H9 (cell line): ENCODE measurements around the gene RCOR2. TPM values are rescaled to one million over a fixed set of nuclear protein-coding genes. Genes with fewer than 3 reads are reported as not detected.

ENCODE experiments used
- DNase-seq: peaks from one replicate; pipeline ENCODE4 v3.0.0-alpha.2; 2017
- H2AFZ ChIP-seq: one replicate; pipeline ENCODE4 v1.6.1; 2013; ENCODE audit warnings: mild to moderate bottlenecking, low read length, control low read depth, moderate library complexity
- H2AK5ac ChIP-seq: 2 replicates; pipeline ENCODE4 v1.6.1; 2013; ENCODE audit warnings: low read length, control low read depth, mixed read lengths; ENCODE audit not compliant: insufficient read length
- H2BK120ac ChIP-seq: one replicate; pipeline ENCODE4 v1.6.1; 2013; ENCODE audit warnings: low read depth, mild to moderate bottlenecking, low read length, control low read depth, inconsistent platforms; ENCODE audit not compliant: poor library complexity, severe bottlenecking
- H2BK12ac ChIP-seq: 2 replicates; pipeline ENCODE4 v1.6.1; 2013; ENCODE audit warnings: low read length, control low read depth, mixed read lengths, low read depth; ENCODE audit not compliant: insufficient read length
- H2BK15ac ChIP-seq: 2 replicates; pipeline ENCODE4 v1.6.1; 2013; ENCODE audit warnings: low read depth, low read length, control low read depth
- H2BK20ac ChIP-seq: one replicate; pipeline ENCODE4 v1.6.1; 2013; ENCODE audit warnings: low read depth, mild to moderate bottlenecking, low read length, control low read depth, inconsistent platforms; ENCODE audit not compliant: poor library complexity, severe bottlenecking
- H2BK5ac ChIP-seq: 2 replicates; pipeline ENCODE4 v1.6.1; 2013; ENCODE audit warnings: low read length, control low read depth, mixed read lengths; ENCODE audit not compliant: insufficient read length
- H3K14ac ChIP-seq: 2 replicates; pipeline ENCODE4 v1.6.1; 2013; ENCODE audit warnings: low read length, control low read depth; ENCODE audit not compliant: insufficient read depth
- H3K18ac ChIP-seq: 2 replicates; pipeline ENCODE4 v1.6.1; 2013; ENCODE audit warnings: low read depth, mild to moderate bottlenecking, mixed read lengths, low read length, control low read depth; ENCODE audit not compliant: insufficient read length
- H3K23ac ChIP-seq: 2 replicates; pipeline ENCODE4 v1.6.1; 2013; ENCODE audit warnings: low read length, control low read depth, mixed read lengths, low read depth; ENCODE audit not compliant: insufficient read length
- H3K23me2 ChIP-seq: 2 replicates; pipeline ENCODE4 v1.6.1; 2013; ENCODE audit warnings: low read depth, mild to moderate bottlenecking, mixed read lengths, low read length, control low read depth; ENCODE audit not compliant: insufficient read length, poor library complexity, severe bottlenecking
- H3K27ac ChIP-seq: 2 replicates; pipeline ENCODE4 v1.5.1; 2013; ENCODE audit warnings: low read length, control low read depth, mixed read lengths, low read depth; ENCODE audit not compliant: insufficient read length
- H3K27me3 ChIP-seq: 2 replicates; pipeline ENCODE4 v1.6.1; 2013; ENCODE audit warnings: low read length, control low read depth, inconsistent platforms; ENCODE audit not compliant: insufficient read depth
- H3K4ac ChIP-seq: 2 replicates; pipeline ENCODE4 v1.6.1; 2013; ENCODE audit warnings: low read depth, mild to moderate bottlenecking, control low read depth, inconsistent platforms, low read length, moderate library complexity
- H3K4me1 ChIP-seq: 2 replicates; pipeline ENCODE4 v1.6.1; 2013; ENCODE audit warnings: low read length, control low read depth, inconsistent platforms; ENCODE audit not compliant: insufficient read depth
- H3K4me2 ChIP-seq: 2 replicates; pipeline ENCODE4 v1.6.1; 2013; ENCODE audit warnings: low read length, control low read depth, mixed read lengths; ENCODE audit not compliant: insufficient read length, insufficient read depth
- H3K56ac ChIP-seq: 2 replicates; pipeline ENCODE4 v1.6.1; 2013; ENCODE audit warnings: low read depth, mild to moderate bottlenecking, mixed read lengths, low read length, control low read depth; ENCODE audit not compliant: insufficient read length
- H3K79me1 ChIP-seq: 2 replicates; pipeline ENCODE4 v1.6.1; 2013; ENCODE audit warnings: low read depth, mild to moderate bottlenecking, moderate library complexity, low read length, control low read depth, inconsistent platforms; ENCODE audit not compliant: insufficient read depth, poor library complexity, severe bottlenecking
- H3K79me2 ChIP-seq: 2 replicates; pipeline ENCODE4 v1.6.1; 2013; ENCODE audit warnings: low read length, control low read depth, inconsistent platforms; ENCODE audit not compliant: insufficient read depth
- H3K9ac ChIP-seq: 2 replicates; pipeline ENCODE4 v1.6.1; 2013; ENCODE audit warnings: low read length, control low read depth, mixed read lengths; ENCODE audit not compliant: insufficient read length; ENCODE audit errors: extremely low read depth
- H3K9me3 ChIP-seq: one replicate; pipeline ENCODE4 v1.6.1; 2013; ENCODE audit warnings: low read depth, low read length, inconsistent platforms; ENCODE audit not compliant: control insufficient read depth
- H3T11ph ChIP-seq: one replicate; pipeline ENCODE4 v1.6.1; 2013; ENCODE audit warnings: mild to moderate bottlenecking, low read length, control low read depth, inconsistent platforms
- H4K20me1 ChIP-seq: one replicate; pipeline ENCODE4 v1.6.1; 2013; ENCODE audit not compliant: control insufficient read depth, insufficient read length, insufficient read depth
- H4K5ac ChIP-seq: 2 replicates; pipeline ENCODE4 v1.6.1; 2013; ENCODE audit warnings: low read depth, mild to moderate bottlenecking, mixed read lengths, low read length, control low read depth; ENCODE audit not compliant: insufficient read length
- H4K8ac ChIP-seq: replicated peaks from 2 replicates; pipeline ENCODE4 v1.6.1; 2013; ENCODE audit warnings: low read length, control low read depth, mixed read lengths, low read depth; ENCODE audit not compliant: insufficient read length
- H4K91ac ChIP-seq: 2 replicates; pipeline ENCODE4 v1.6.1; 2013; ENCODE audit warnings: low read depth, mild to moderate bottlenecking, moderate library complexity, mixed read lengths, low read length, control low read depth; ENCODE audit not compliant: insufficient read length
- H3K27ac Mint-ChIP-seq, 3 experiments: 2 replicates in 2 of 3; 3 replicates in 1 of 3; pipeline ENCODE4 v1.8.0; 2020 to 2021; ENCODE audit warnings: mixed read lengths in 3 of 3, mild to moderate bottlenecking in 1 of 3, moderate library complexity in 1 of 3
- H3K27me3 Mint-ChIP-seq: 2 replicates; pipeline ENCODE4 v1.8.0; 2021; ENCODE audit warnings: low read depth, mild to moderate bottlenecking, moderate library complexity, mixed read lengths
- H3K36me3 Mint-ChIP-seq, 3 experiments: 2 replicates in 2 of 3; 3 replicates in 1 of 3; pipeline ENCODE4 v1.8.0; 2020 to 2021; ENCODE audit warnings: low read depth in 3 of 3, mixed read lengths in 3 of 3; ENCODE audit not compliant: insufficient read depth in 1 of 3
- H3K4me1 Mint-ChIP-seq, 2 experiments: 2 replicates each; pipeline ENCODE4 v1.8.0; 2020; ENCODE audit warnings: mixed read lengths in 2 of 2
- H3K4me3 Mint-ChIP-seq, 2 experiments: 2 replicates in 1 of 2; 3 replicates in 1 of 2; pipeline ENCODE4 v1.8.0; 2020 to 2021; ENCODE audit warnings: mild to moderate bottlenecking in 2 of 2, mixed read lengths in 2 of 2, moderate library complexity in 1 of 2
- H3K9me3 Mint-ChIP-seq, 2 experiments: 2 replicates in 1 of 2; 3 replicates in 1 of 2; pipeline ENCODE4 v1.8.0; 2020; ENCODE audit warnings: mild to moderate bottlenecking in 2 of 2, mixed read lengths in 2 of 2, moderate library complexity in 1 of 2
- CTCF ChIP-seq: fragments of 200-600 bp; sonication (generic); conservative IDR thresholded peaks from 3 replicates; pipeline ENCODE4 v1.8.0; 2021; ENCODE audit warnings: antibody characterized with exemption, mild to moderate bottlenecking
- WGBS: extraction: QIAGEN DNeasy Blood & Tissue Kit; methylation state at CpG from one replicate; pipeline ENCODE4 v1.1.7; 2013; ENCODE audit warnings: missing lambda C conversion rate, low lambda C conversion rate, mixed read lengths; ENCODE audit not compliant: insufficient read length; ENCODE audit errors: extremely low coverage; 5-methylcytosine and 5-hydroxymethylcytosine counted together
- total RNA-seq: library from RNA; stranded (reverse); gene quantifications from 2 replicates; pipeline ENCODE4 v1.2.1, GENCODE V29; 2021

RCOR2 gene
- total RNA-seq, 1 experiment from 2014 or later = 118 TPM

DNA sequence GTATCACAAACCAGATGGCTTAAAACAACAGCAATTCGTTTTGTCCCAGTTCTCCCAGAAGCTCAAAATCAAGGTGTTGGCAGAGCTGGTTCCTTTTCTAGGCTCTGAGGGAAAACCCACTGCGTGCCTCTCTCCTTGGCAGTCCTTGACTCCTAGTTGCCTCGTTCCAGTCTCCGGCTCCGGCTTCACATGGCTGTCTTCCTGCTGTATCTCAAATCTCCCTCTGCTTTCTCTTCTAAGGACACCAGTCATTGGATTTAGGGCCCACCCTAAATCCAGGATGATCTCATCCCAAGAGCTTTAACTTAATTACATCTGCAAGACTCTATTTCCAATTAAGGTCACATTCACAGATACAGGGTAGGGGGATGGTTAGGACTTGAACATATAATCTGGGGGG, 12.7 kb upstream of the RCOR2 start:
- no peaks in the 10 kb centered on the region for H3K79me1 ChIP-seq
- H4K20me1 ChIP-seq = no peaks in the 10 kb centered on the region
- no peak overlapping the region for H2AFZ ChIP-seq
- Mint-ChIP-seq H3K36me3 (no peaks in the 10 kb centered on the region), H3K9me3 (no peaks in the 10 kb centered on the region), H3K27me3 (peaks cover 58% of the 10 kb centered on the region), H3K4me1 (peaks cover 6 to 12% of the 10 kb centered on the region in 2 experiments; a peak in 2 of 4 replicates), H3K27ac (no peak overlapping the region), H3K4me3 (no peak overlapping the region)
- no peaks in the 10 kb centered on the region for H3K27me3 ChIP-seq
- no peaks in the 10 kb centered on the region for H3K9me3 ChIP-seq
- DNase-seq = no peak
- no peak overlapping the region for H3K56ac ChIP-seq
- H4K5ac ChIP-seq = no peak overlapping the region
- no peak for TF ChIP-seq CTCF
- H3K9ac ChIP-seq = no peak overlapping the region
- H2AK5ac ChIP-seq = no peak overlapping the region
- no peak overlapping the region for H3K18ac ChIP-seq
- WGBS = no CpG with 5 or more reads among the region's 5 CpGs
- no peaks in the 10 kb centered on the region for H3K79me2 ChIP-seq
- H3K4ac ChIP-seq = no peak overlapping the region
- no peak overlapping the region for H2BK120ac ChIP-seq
- H2BK5ac ChIP-seq = no peak overlapping the region
- H3T11ph ChIP-seq = no peak overlapping the region
- no peak overlapping the region for H4K91ac ChIP-seq
- H3K27ac ChIP-seq = no peak overlapping the region
- no peak overlapping the region for H2BK20ac ChIP-seq
- H4K8ac ChIP-seq = no peak overlapping the region
- no peaks in the 10 kb centered on the region for H3K23me2 ChIP-seq
- no peaks in the 10 kb centered on the region for H3K4me1 ChIP-seq
- no peak overlapping the region for H2BK12ac ChIP-seq
- no peak overlapping the region for H3K14ac ChIP-seq
- H3K4me2 ChIP-seq = no peak overlapping the region
- H2BK15ac ChIP-seq = no peak overlapping the region
- H3K23ac ChIP-seq = no peak overlapping the region
